ENCODE data around the gene BMP3. TPM values are rescaled to one million over a fixed set of nuclear protein-coding genes. Genes with fewer than 3 reads are reported as not detected.

The BMP3 gene
- total RNA-seq, 2 donors from 2014 or later = 0.11 to 0.13 TPM

GRCh38 chr4:81042578-81043365 lies 12.3 kb downstream of the BMP3 start:
- H3K9me3 Mint-ChIP-seq = no peaks in the 10 kb centered on the region
- no peaks in the 10 kb centered on the region for H3K36me3 ChIP-seq (ENCODE audit: control insufficient read depth, insufficient read depth, low read length)
- H3K27me3 Mint-ChIP-seq (ENCODE audit: insufficient read depth) = peaks cover 22% of the 10 kb centered on the region
- H3K27ac Mint-ChIP-seq = no peak overlapping the region
- H3K4me3 ChIP-seq (ENCODE audit: low read length) = no peak overlapping the region
- DNase-seq = no peak
- 90 to 100% methylated on average over 1 to 5 of the region's 5 CpGs for WGBS, 2 experiments (ENCODE audit: insufficient coverage in 1 of 2, insufficient read length in 1 of 2)
- no peaks in the 10 kb centered on the region for H3K9me3 ChIP-seq (ENCODE audit: control insufficient read depth, low read length)
- TF ChIP-seq, protein P1, sequence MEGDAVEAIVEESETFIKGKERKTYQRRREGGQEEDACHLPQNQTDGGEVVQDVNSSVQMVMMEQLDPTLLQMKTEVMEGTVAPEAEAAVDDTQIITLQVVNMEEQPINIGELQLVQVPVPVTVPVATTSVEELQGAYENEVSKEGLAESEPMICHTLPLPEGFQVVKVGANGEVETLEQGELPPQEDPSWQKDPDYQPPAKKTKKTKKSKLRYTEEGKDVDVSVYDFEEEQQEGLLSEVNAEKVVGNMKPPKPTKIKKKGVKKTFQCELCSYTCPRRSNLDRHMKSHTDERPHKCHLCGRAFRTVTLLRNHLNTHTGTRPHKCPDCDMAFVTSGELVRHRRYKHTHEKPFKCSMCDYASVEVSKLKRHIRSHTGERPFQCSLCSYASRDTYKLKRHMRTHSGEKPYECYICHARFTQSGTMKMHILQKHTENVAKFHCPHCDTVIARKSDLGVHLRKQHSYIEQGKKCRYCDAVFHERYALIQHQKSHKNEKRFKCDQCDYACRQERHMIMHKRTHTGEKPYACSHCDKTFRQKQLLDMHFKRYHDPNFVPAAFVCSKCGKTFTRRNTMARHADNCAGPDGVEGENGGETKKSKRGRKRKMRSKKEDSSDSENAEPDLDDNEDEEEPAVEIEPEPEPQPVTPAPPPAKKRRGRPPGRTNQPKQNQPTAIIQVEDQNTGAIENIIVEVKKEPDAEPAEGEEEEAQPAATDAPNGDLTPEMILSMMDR (conservative IDR thresholded peaks at IDR 0.05) = no peak
- H3K4me1 Mint-ChIP-seq = peaks cover 4% of the 10 kb centered on the region
- H3K4me1 ChIP-seq (ENCODE audit: control insufficient read depth, insufficient read depth, low read length) = no peaks in the 10 kb centered on the region
- peaks cover 23% of the 10 kb centered on the region for H3K27me3 ChIP-seq (ENCODE audit: control insufficient read depth, insufficient read depth, low read length, poor library complexity, severe bottlenecking)
- H3K9ac ChIP-seq (ENCODE audit: extremely low read depth, low read length, poor library complexity, severe bottlenecking) = no peak overlapping the region
- H3K36me3 Mint-ChIP-seq (ENCODE audit: low read depth) = no peaks in the 10 kb centered on the region
- H3K27ac ChIP-seq (ENCODE audit: low read depth, low read length) = no peak overlapping the region
- H3K4me3 Mint-ChIP-seq = no peak overlapping the region

GRCh38 chr4:81049330-81049729 lies 18.8 kb downstream of the BMP3 start:
- WGBS, 2 experiments (ENCODE audit: insufficient coverage in 1 of 2, insufficient read length in 1 of 2) = 88 to 100% methylated on average over 2 to 4 of the region's 4 CpGs
- TF ChIP-seq, protein P1 (conservative IDR thresholded peaks at IDR 0.05) = no peak

DNA sequence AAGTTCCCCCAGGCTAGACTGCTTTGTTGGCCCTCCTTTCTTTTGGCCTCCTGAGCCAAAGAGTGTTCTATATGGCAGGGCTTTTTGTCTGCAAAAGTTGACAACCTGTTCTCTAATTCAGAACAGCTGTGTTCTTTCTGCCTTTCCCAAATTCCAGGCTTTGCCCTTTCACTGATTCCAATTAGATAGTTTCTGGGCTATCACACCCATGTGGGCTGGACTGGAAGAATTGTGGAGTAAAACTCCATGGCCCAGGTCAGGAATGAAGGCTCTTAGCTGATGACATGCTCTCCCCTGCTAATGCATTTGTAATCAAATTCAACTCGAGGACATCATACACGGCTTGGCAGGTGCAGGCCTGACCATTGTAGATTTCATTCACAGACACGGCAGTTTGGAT lies 19.4 kb downstream of the BMP3 start:
- no peak overlapping the region for H3K27ac ChIP-seq (ENCODE audit: low read depth, low read length)
- Mint-ChIP-seq H3K9me3 (no peaks in the 10 kb centered on the region), H3K27ac (no peak overlapping the region), H3K4me3 (no peak overlapping the region), H3K4me1 (no peaks in the 10 kb centered on the region), H3K36me3 (ENCODE audit: low read depth) (no peaks in the 10 kb centered on the region), H3K27me3 (ENCODE audit: insufficient read depth) (peaks cover 22% of the 10 kb centered on the region)
- no peaks in the 10 kb centered on the region for H3K4me1 ChIP-seq (ENCODE audit: control insufficient read depth, insufficient read depth, low read length)
- no peak overlapping the region for H3K9ac ChIP-seq (ENCODE audit: extremely low read depth, low read length, poor library complexity, severe bottlenecking)
- TF ChIP-seq, protein P1 (conservative IDR thresholded peaks at IDR 0.05) = no peak
- no peak overlapping the region for H3K4me3 ChIP-seq (ENCODE audit: low read length)
- 76 to 81% methylated on average over 2 to 3 of the region's 3 CpGs for WGBS, 2 experiments (ENCODE audit: insufficient coverage in 1 of 2, insufficient read length in 1 of 2)
- H3K36me3 ChIP-seq (ENCODE audit: control insufficient read depth, insufficient read depth, low read length) = no peaks in the 10 kb centered on the region
- H3K27me3 ChIP-seq (ENCODE audit: control insufficient read depth, insufficient read depth, low read length, poor library complexity, severe bottlenecking) = peaks cover 23% of the 10 kb centered on the region
- H3K9me3 ChIP-seq (ENCODE audit: control insufficient read depth, low read length) = no peaks in the 10 kb centered on the region
- no peak for DNase-seq

More at GRCh38 chr4:81049330-81049729, 18.8 kb downstream of the BMP3 start:
- Mint-ChIP-seq H3K9me3 (no peaks in the 10 kb centered on the region), H3K4me1 (no peaks in the 10 kb centered on the region), H3K27me3 (ENCODE audit: insufficient read depth) (peaks cover 22% of the 10 kb centered on the region), H3K4me3 (no peak overlapping the region), H3K36me3 (ENCODE audit: low read depth) (no peaks in the 10 kb centered on the region), H3K27ac (no peak overlapping the region)
- Histone ChIP-seq H3K27ac (ENCODE audit: low read depth, low read length) (no peak overlapping the region), H3K4me1 (ENCODE audit: control insufficient read depth, insufficient read depth, low read length) (no peaks in the 10 kb centered on the region), H3K9ac (ENCODE audit: extremely low read depth, low read length, poor library complexity, severe bottlenecking) (no peak overlapping the region), H3K4me3 (ENCODE audit: low read length) (no peak overlapping the region), H3K9me3 (ENCODE audit: control insufficient read depth, low read length) (no peaks in the 10 kb centered on the region), H3K27me3 (ENCODE audit: control insufficient read depth, insufficient read depth, low read length, poor library complexity, severe bottlenecking) (peaks cover 23% of the 10 kb centered on the region), H3K36me3 (ENCODE audit: control insufficient read depth, insufficient read depth, low read length) (no peaks in the 10 kb centered on the region)
- no peak for DNase-seq

All from endodermal cell (in vitro differentiated cells).